ENCODE data around the gene ZDHHC4. TPM values are rescaled to one million over a fixed set of nuclear protein-coding genes. Genes with fewer than 3 reads are reported as not detected.

Gene ZDHHC4
- total and polyA plus RNA-seq, 2 of the 13 experiments (the other 11 are each of a cell fraction or from before 2014, with no cell fraction given), result 83.2 to 188 TPM

- TF ChIP-seq ZNF138 (CRISPR knock-in tag; IDR thresholded peaks at IDR 0.05; ENCODE audit: low read depth), result 0 out of 2 replicates have a peak, but pooled peaks have one; percentile 86
- TF ChIP-seq ETV6 (CRISPR knock-in tag; conservative IDR thresholded peaks at IDR 0.05), result peak; percentile 76
- peak; percentile 60; the same call in 1 of the 2 replicates for TF ChIP-seq TFDP1 (CRISPR knock-in tag; IDR thresholded peaks at IDR 0.05; ENCODE audit: borderline replicate concordance)
- TF ChIP-seq ZNF567 (CRISPR knock-in tag; IDR thresholded peaks at IDR 0.05; ENCODE audit: borderline replicate concordance), result no peak
- peak; percentile 59; the same call in 1 of the 2 replicates for TF ChIP-seq ZBTB43 (CRISPR knock-in tag; conservative IDR thresholded peaks at IDR 0.05)
- peak; percentile 60; the same call in 1 of the 2 replicates for TF ChIP-seq ZNF317 (CRISPR knock-in tag; IDR thresholded peaks at IDR 0.05)
- TF ChIP-seq ZSCAN12 (CRISPR knock-in tag; IDR thresholded peaks at IDR 0.05), result no peak; the same call in none of the 2 replicates
- 0 out of 2 replicates have a peak, but pooled peaks have one; percentile 39 for TF ChIP-seq ZSCAN30 (CRISPR knock-in tag; IDR thresholded peaks at IDR 0.05)
- TF ChIP-seq ZNF296 (CRISPR knock-in tag; conservative IDR thresholded peaks at IDR 0.05), result peak; percentile 74
- TF ChIP-seq KMT2A (CRISPR knock-in tag; IDR thresholded peaks at IDR 0.05), result peak; percentile 84
- TF ChIP-seq ZXDC (CRISPR knock-in tag; IDR thresholded peaks at IDR 0.05), result 0 out of 2 replicates have a peak, but pooled peaks have one; percentile 53
- 0 out of 2 replicates have a peak, but pooled peaks have one; percentile 8 for TF ChIP-seq ZNF333 (CRISPR knock-in tag; IDR thresholded peaks at IDR 0.05; ENCODE audit: borderline replicate concordance)
- no peak for TF ChIP-seq ZNF552 (CRISPR knock-in tag; IDR thresholded peaks at IDR 0.05; ENCODE audit: borderline replicate concordance)
- peak; percentile 50 for TF ChIP-seq ZMYM4 (CRISPR knock-in tag; IDR thresholded peaks at IDR 0.05)
- peak; percentile 89 for TF ChIP-seq YEATS2 (CRISPR knock-in tag; IDR thresholded peaks at IDR 0.05; ENCODE audit: borderline replicate concordance)
- TF ChIP-seq CCAR2 (optimal IDR thresholded peaks at IDR 0.05; ENCODE audit: low read depth, low read length), result no peak
- TF ChIP-seq ATF3 (CRISPR knock-in tag; IDR thresholded peaks at IDR 0.05), result 0 out of 2 replicates have a peak, but pooled peaks have one; percentile 43
- peak; percentile 87 for TF ChIP-seq ZNF687 (CRISPR knock-in tag; IDR thresholded peaks at IDR 0.05)
- TF ChIP-seq MYC (CRISPR knock-in tag; IDR thresholded peaks at IDR 0.05; ENCODE audit: borderline replicate concordance), result peak; percentile 78
These were observed at the start of gene ZDHHC4 (continued) for GRCh38 chr7:6577369-6578113.
